DOHH2 (cell line): Measurements from ENCODE around the gene UBE2QL1.

Source experiments
- H3F3A ChIP-seq: fragments of 200-600 bp; sonication (generic), shearing (Covaris generic); 2 replicates; pipeline ENCODE4 v1.6.0; 2016; ENCODE audit warnings: antibody characterized with exemption, mild to moderate bottlenecking; ENCODE audit not compliant: control insufficient read depth, insufficient read depth
- H3K27ac ChIP-seq: fragments of 200-600 bp; sonication (generic); 2 replicates; pipeline ENCODE4 v1.5.1; 2014; ENCODE audit warnings: low read depth, mild to moderate bottlenecking, low read length, moderate library complexity
- H3K27me3 ChIP-seq: fragments of 200-600 bp; sonication (generic); 2 replicates; pipeline ENCODE4 v1.6.1; 2014; ENCODE audit warnings: mild to moderate bottlenecking, low read length, mixed read lengths; ENCODE audit not compliant: control insufficient read depth
- H3K36me3 ChIP-seq: fragments of 200-600 bp; sonication (generic); 2 replicates; pipeline ENCODE4 v1.6.1; 2014; ENCODE audit warnings: mild to moderate bottlenecking, low read length, moderate library complexity, mixed read lengths; ENCODE audit not compliant: control insufficient read depth
- H3K4me1 ChIP-seq: fragments of 200-600 bp; sonication (generic); 2 replicates; pipeline ENCODE4 v1.6.1; 2014; ENCODE audit warnings: mild to moderate bottlenecking, low read length, mixed read lengths; ENCODE audit not compliant: control insufficient read depth
- H3K4me2 ChIP-seq: fragments of 200-600 bp; sonication (generic); 2 replicates; pipeline ENCODE4 v1.6.0; 2014; ENCODE audit warnings: mild to moderate bottlenecking, low read length, moderate library complexity
- H3K4me3 ChIP-seq: fragments of 200-600 bp; sonication (generic); 2 replicates; pipeline ENCODE4 v1.5.1; 2014; ENCODE audit warnings: mild to moderate bottlenecking, low read length, mixed read lengths
- H3K79me2 ChIP-seq: fragments of 200-600 bp; sonication (generic); 2 replicates; pipeline ENCODE4 v1.6.1; 2014; ENCODE audit warnings: mild to moderate bottlenecking, low read length, mixed read lengths; ENCODE audit not compliant: control insufficient read depth
- H3K9me2 ChIP-seq: fragments of 200-600 bp; sonication (generic); replicated peaks from 2 replicates; pipeline ENCODE4 v1.6.1; 2014; ENCODE audit warnings: mild to moderate bottlenecking, low read length, mixed read lengths; ENCODE audit not compliant: control insufficient read depth
- H3K9me3 ChIP-seq: fragments of 200-600 bp; sonication (generic); 2 replicates; pipeline ENCODE4 v1.6.1; 2014; ENCODE audit warnings: antibody characterized with exemption, low read length, mixed read lengths; ENCODE audit not compliant: control insufficient read depth, insufficient read depth
- H4K20me1 ChIP-seq: fragments of 200-600 bp; sonication (generic); 2 replicates; pipeline ENCODE4 v1.6.0; 2014; ENCODE audit warnings: low read depth, mild to moderate bottlenecking, antibody characterized with exemption, low read length, moderate library complexity; ENCODE audit not compliant: control insufficient read depth, insufficient read depth
- EZH2phosphoT487 ChIP-seq: fragments of 200-600 bp; sonication (generic); IDR thresholded peaks from 2 replicates; pipeline ENCODE4 v1.6.1; 2017; ENCODE audit warnings: borderline replicate concordance, mild to moderate bottlenecking, antibody characterized with exemption, low read length, moderate library complexity, mixed read lengths
- TF ChIP-seq, protein P1 (sequence below): fragments of 200-600 bp; sonication (generic); IDR thresholded peaks from one replicate; pipeline ENCODE4 v1.5.1; 2014; ENCODE audit warnings: antibody characterized with exemption, mild to moderate bottlenecking, low read depth, low read length; ENCODE audit not compliant: poor library complexity, severe bottlenecking

Gene UBE2QL1

DNA sequence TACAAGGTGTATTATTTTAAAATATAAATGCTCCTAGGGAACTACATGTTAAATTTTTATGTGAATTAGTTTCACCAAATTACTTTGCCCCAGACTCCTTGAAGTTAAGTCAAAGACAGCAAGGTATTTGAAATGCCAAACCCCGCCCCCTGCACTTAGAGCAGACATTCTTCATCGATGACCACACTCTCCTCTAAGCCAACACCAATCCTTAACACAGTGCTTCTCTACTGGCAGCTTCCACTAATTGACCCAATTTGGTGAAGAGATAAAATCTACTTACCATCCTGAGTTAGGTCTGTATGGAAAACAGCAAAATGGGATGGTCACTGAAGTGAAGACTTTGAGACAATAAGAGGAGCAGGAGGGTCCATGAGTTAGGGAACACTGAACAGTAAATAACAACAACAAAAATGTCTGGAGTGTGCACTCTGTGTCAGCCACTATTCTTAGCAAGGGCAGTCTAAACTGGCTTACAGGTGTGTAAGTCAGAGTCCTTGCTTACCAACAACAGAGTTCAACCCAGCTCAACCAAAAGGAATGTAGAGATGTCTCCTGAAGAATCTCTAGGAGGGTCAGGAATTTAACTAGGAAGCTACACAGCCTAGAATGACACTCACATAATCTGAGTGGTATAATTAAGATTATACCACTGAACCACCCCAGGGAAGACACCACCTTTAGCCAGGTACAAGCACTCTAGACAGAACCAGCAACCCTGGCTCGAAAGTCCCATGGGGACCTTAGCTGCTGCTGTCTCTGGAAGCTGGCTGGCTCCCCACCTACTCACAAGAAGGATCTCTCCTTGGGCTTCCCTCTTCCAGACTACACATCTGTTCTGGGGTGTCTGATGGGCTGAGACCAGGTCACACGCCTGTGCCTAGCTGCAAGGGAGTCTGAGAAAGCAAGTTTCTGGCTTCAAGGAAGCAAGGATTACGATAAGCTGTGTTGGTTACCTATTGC, 8.8 kb upstream of the UBE2QL1 start:
- no peak overlapping the region for H3K4me2 ChIP-seq
- no peaks in the 10 kb centered on the region for H3F3A ChIP-seq
- H3K36me3 ChIP-seq, result no peaks in the 10 kb centered on the region
- no peaks in the 10 kb centered on the region for H3K9me3 ChIP-seq
- H4K20me1 ChIP-seq, result no peaks in the 10 kb centered on the region
- no peak for TF ChIP-seq EZH2phosphoT487
- TF ChIP-seq, protein P1, sequence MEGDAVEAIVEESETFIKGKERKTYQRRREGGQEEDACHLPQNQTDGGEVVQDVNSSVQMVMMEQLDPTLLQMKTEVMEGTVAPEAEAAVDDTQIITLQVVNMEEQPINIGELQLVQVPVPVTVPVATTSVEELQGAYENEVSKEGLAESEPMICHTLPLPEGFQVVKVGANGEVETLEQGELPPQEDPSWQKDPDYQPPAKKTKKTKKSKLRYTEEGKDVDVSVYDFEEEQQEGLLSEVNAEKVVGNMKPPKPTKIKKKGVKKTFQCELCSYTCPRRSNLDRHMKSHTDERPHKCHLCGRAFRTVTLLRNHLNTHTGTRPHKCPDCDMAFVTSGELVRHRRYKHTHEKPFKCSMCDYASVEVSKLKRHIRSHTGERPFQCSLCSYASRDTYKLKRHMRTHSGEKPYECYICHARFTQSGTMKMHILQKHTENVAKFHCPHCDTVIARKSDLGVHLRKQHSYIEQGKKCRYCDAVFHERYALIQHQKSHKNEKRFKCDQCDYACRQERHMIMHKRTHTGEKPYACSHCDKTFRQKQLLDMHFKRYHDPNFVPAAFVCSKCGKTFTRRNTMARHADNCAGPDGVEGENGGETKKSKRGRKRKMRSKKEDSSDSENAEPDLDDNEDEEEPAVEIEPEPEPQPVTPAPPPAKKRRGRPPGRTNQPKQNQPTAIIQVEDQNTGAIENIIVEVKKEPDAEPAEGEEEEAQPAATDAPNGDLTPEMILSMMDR, result no peak
- H3K4me3 ChIP-seq, result no peak overlapping the region
- no peaks in the 10 kb centered on the region for H3K79me2 ChIP-seq
- no peaks in the 10 kb centered on the region for H3K27me3 ChIP-seq
- no peaks in the 10 kb centered on the region for H3K9me2 ChIP-seq
- H3K27ac ChIP-seq, result no peak overlapping the region
- H3K4me1 ChIP-seq, result no peaks in the 10 kb centered on the region

DNA sequence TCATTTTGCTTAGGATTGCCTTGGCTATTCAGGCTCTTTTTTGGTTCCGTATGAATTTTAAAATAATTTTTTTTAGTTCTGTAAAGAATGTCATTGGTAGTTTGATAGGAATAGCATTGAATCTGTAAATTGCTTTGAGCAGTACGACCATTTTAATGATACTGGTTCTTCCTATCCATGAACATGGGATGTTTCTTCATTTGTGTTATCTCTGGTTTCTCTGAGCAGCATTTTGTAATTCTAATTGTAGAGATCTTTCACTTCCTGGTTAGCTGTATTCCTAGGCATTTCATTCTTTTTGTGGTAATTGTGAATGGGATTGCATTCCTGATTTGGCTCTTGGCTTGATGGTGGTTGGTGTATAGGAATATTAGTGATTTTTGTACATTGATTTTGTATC, 6.3 kb upstream of the UBE2QL1 start:
- Histone ChIP-seq H3K4me2 (no peak overlapping the region), H4K20me1 (no peaks in the 10 kb centered on the region), H3K4me1 (no peaks in the 10 kb centered on the region), H3K27ac (no peak overlapping the region), H3K4me3 (no peak overlapping the region), H3K79me2 (no peaks in the 10 kb centered on the region), H3K27me3 (no peaks in the 10 kb centered on the region), H3K36me3 (no peaks in the 10 kb centered on the region), H3K9me2 (no peaks in the 10 kb centered on the region), H3K9me3 (no peaks in the 10 kb centered on the region), H3F3A (no peaks in the 10 kb centered on the region)
- TF ChIP-seq, protein P1, result no peak
- TF ChIP-seq EZH2phosphoT487, result no peak

DNA sequence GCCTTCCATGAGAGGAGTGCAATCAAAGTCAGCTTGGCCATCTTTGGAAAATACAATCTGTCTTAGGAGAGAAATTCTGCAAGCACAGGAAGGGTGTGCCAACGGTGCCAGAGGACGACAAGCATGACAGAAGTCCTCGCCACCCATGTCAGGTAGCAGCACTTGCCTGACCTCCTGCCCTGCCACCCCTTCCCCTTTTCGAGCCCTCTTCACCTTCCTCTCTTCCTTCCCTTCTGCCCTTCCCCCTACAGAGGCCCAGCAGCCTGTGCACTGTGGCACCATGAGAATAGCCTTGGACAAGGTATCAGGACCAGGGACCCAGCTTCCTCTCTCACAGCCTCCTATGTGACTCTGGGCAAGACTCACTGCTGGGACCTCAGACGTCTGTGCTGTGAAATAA, 5.3 kb upstream of the UBE2QL1 start:
- H3K4me1 ChIP-seq, result no peaks in the 10 kb centered on the region
- no peaks in the 10 kb centered on the region for H3F3A ChIP-seq
- no peak overlapping the region for H3K4me3 ChIP-seq
- TF ChIP-seq, protein P1, result no peak
- no peak for TF ChIP-seq EZH2phosphoT487
- H3K79me2 ChIP-seq, result no peaks in the 10 kb centered on the region
- H3K27me3 ChIP-seq, result no peaks in the 10 kb centered on the region
- H3K36me3 ChIP-seq, result no peaks in the 10 kb centered on the region
- peaks cover 10% of the 10 kb centered on the region for H3K9me3 ChIP-seq
- H3K4me2 ChIP-seq, result no peak overlapping the region
- H4K20me1 ChIP-seq, result no peaks in the 10 kb centered on the region
- H3K9me2 ChIP-seq, result no peaks in the 10 kb centered on the region
- H3K27ac ChIP-seq, result no peak overlapping the region
